Cerebellar cortex (tissue), 1 donor: ENCODE results near the gene FBXO3.
"Not testable (repeated sequence)": the region's sequence is repeated elsewhere in the genome, so short reads cannot be mapped to it uniquely, and the experiment has no call there.

Source experiments
- DNase-seq: peaks from one replicate; pipeline ENCODE4 v3.0.0-alpha.2; 2015; ENCODE audit warnings: low spot score

FBXO3 gene

GRCh38 chr11:33772300-33772699 is 2.0 kb downstream of the FBXO3 start:
- no peak for DNase-seq

GRCh38 chr11:33770236-33770635 is 4.1 kb downstream of the FBXO3 start:
- no peak for DNase-seq

- no peak for DNase-seq
Observed at GRCh38 chr11:33769542-33769941, 4.8 kb downstream of the FBXO3 start.

GRCh38 chr11:33767624-33768023 is 6.7 kb downstream of the FBXO3 start:
- DNase-seq, result no peak

GRCh38 chr11:33766085-33766484 is 8.2 kb downstream of the FBXO3 start:
- no peak for DNase-seq

GRCh38 chr11:33761471-33761870 is 12.8 kb downstream of the FBXO3 start:
- DNase-seq, result no peak

- no peak for DNase-seq
Observed at GRCh38 chr11:33753304-33753967, 20.9 kb downstream of the FBXO3 start.

GRCh38 chr11:33751878-33752277 is 22.4 kb downstream of the FBXO3 start:
- DNase-seq, result peak; percentile 47

GRCh38 chr11:33747979-33748378 is 26.3 kb downstream of the FBXO3 start:
- no peak for DNase-seq

- DNase-seq, result no peak
Observed at GRCh38 chr11:33743291-33743690, 31.0 kb downstream of the FBXO3 start.

GRCh38 chr11:33742249-33742851 is 32.0 kb downstream of the FBXO3 start:
- DNase-seq, result peak; percentile 42

- no peak for DNase-seq
Observed at GRCh38 chr11:33741806-33742205, 32.5 kb downstream of the FBXO3 start.

GRCh38 chr11:33737362-33737821 is 36.9 kb downstream of the FBXO3 start:
- no peak for DNase-seq

- peak; percentile 95 for DNase-seq
Observed at GRCh38 chr11:33736148-33736812, 38.0 kb downstream of the FBXO3 start, which contains the start of gene CD59. Gene CD59 (minus strand): TSS chr11:33736423. CDS start chr11:33722445, 13,978 bp downstream.

- peak; percentile 40 for DNase-seq
Observed at GRCh38 chr11:33735271-33736147, 38.8 kb downstream of the FBXO3 start.

GRCh38 chr11:33734441-33735270 is 39.7 kb downstream of the FBXO3 start:
- peak; percentile 77 for DNase-seq

- peak; percentile 22 for DNase-seq
Observed at GRCh38 chr11:33733980-33734379, 40.3 kb downstream of the FBXO3 start.

GRCh38 chr11:33731723-33732531 is 42.4 kb downstream of the FBXO3 start:
- DNase-seq, result no peak

GRCh38 chr11:33730716-33731115 is 43.6 kb downstream of the FBXO3 start:
- no peak for DNase-seq

GRCh38 chr11:33729072-33729664 is 45.2 kb downstream of the FBXO3 start:
- DNase-seq, result not testable (repeated sequence)
